Renal cortical epithelial cell (primary cell): ENCODE measurements around the gene PRR7. TPM values are rescaled to one million over a fixed set of nuclear protein-coding genes. Genes with fewer than 3 reads are reported as not detected.

Experiments used
- DNase-seq: peaks from one replicate; pipeline ENCODE4 v3.0.0-alpha.2; 2011; ENCODE audit warnings: low read depth
- total RNA-seq: library from RNA; depleted of rRNA; stranded (reverse); fragments of >200 nt; gene quantifications from 2 replicates; pipeline ENCODE4 v1.2.3, GENCODE V29; 2014

The PRR7 gene
- total RNA-seq, 1 donor from 2014 or later, result 11.0 TPM

- no peak for DNase-seq
Observed at GRCh38 chr5:177425196-177425800, 21.3 kb upstream of the PRR7 start.

GRCh38 chr5:177425801-177426565 is 20.6 kb upstream of the PRR7 start:
- DNase-seq, result peak; percentile 100

DNA sequence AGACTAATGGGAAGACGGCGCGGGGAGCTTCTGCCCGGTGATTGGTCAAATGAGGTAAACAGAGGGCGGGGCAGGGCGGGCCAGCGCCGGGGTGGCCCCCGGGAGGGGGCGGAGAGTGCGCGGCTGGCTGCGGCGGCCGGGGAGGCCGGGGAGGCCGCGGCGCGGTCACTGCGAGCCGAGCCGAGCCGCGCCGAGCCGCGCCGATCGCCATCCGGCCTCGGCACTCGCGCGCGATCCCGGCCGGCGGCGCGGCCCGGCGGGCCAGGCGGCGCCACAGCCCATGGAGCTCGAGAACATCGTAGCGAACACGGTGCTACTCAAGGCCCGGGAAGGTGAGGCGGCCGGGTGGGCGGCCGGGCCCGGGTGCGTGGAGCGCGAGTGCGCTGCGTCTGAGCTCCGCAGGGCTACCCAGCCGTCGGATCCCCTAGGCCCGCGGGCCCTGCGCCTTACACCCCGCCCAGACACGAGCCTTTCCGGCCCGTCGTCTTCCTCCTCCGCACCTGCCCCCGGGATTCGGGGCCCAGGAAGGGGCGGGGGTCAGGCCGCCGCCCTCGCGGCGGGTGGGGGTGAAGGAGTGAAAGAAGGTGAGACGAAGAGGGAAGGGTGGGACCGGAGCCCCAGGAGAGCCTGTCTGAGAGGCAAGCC is 19.9 kb upstream of the PRR7 start, which contains the start of gene GRK6:
GRK6 (plus strand) TSS at position 111 of the 645 bp plus-strand sequence; CDS start at position 281, 170 bp downstream.
- no peak for DNase-seq

DNA sequence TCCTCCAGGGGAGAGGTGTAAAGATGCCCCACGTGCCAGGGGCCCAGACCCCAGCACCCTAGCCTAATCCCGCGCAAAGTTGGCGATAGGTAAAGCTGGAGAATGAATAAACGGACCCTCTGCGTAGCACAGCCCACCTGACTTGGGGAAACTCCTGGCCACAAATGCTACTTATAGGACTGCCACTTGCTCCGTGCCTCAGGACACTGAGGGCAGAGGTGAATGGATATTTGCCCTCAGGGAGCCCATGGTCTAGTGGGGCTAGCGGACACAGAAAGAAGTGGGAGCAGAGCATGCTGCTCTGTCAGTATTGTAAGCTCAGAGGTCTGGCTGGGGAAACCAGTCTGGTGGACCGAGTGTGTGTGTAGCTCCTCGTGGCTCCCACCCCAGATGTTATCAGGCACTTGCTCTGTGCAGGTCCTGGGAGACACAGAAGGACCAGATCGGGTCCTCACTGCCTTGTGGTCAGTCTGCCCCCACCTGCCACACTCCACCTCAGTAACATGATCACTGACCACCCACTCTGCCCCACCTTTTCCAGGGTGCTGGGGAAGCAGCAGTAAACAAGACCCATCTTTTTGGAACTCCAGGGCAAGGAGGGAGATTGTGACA is 19.3 kb upstream of the PRR7 start:
- DNase-seq, result no peak

DNA sequence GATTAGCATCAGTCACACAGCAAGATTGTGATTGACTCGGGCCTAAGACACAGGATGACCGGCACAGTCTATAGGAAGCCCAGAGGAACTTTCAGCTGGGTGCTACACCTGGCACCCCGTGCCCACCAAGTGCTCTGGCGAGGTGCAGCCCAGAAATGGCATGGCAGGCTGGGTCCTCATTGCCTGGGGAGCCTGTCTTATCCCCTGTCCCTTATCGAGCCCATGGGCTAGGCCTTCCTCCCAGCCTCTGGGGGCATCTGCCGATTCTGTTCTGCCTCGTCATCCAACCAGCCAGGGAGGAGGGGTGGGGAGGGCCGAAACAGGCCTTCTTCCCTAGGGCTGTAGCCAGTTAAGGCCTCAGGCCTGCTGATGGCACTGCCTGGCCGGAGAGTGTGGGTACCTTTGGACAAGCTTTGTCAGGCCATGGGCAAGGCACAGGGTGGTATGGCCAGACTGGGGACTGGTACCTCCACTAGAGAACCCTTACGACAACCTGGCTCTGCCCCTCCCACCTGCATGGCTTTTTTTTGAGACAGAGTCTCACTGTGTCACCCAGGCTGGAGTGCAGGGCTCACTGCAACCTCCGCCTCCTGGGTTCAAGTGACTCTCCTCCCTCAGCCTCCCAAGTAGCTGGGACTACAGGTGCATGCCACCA is 18.6 kb upstream of the PRR7 start:
- no peak for DNase-seq

DNA sequence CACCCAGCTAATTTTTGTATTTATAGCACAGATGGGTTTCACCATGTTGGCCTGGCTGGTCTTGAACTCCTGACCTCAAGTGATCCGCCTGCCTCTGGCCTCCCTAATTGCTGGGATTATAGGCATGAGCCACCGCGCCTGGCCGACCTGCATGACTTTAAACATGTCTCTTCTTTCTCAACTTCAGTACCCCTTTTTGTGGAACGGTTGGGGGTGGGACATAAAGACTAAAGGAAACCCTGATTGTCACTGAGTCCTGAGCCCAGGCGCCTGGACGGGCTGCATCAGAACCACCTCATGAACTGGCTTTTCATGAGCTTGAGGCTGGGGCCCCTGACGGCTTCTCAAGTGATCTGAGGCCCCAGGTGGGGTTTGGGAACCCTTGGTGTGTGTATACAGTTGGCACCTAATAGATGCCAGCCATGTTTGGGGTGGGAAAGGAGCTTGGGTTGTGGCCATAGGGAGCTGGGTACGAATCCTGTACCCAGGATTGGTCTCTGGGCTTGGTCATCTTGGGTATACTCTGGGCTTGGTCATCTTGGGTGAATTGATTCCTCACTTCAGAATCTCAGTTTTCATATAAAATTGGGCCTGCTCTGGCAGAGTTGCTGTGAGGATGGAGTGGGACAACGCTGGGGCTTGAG is 17.9 kb upstream of the PRR7 start:
- no peak for DNase-seq

GRCh38 chr5:177429248-177430040 is 17.2 kb upstream of the PRR7 start:
- DNase-seq, result peak; percentile 41

GRCh38 chr5:177430140-177430951 is 16.3 kb upstream of the PRR7 start:
- DNase-seq, result no peak

DNA sequence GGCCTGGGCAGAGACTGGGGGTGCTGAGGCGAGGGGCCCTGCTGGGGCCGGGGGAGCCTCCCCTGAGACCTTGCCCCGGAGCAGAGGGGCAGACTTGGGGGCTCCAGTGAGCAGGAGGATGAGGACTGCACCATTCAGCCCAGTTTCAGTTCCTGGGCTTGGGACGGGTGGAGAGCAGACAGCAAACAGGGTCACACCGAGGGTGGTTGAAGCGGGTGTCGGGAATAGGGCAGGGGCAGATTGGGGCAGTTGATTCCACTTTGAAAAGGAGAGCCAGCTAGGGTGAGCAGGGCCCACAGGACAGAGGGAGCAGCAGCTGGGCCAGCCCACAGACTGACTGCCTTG is 15.7 kb upstream of the PRR7 start:
- no peak for DNase-seq

- DNase-seq, result no peak
Observed at GRCh38 chr5:177431317-177432142, 15.1 kb upstream of the PRR7 start.

- no peak for DNase-seq
Observed at GRCh38 chr5:177432143-177432838, 14.3 kb upstream of the PRR7 start.

GRCh38 chr5:177432839-177433657 is 13.6 kb upstream of the PRR7 start:
- DNase-seq, result no peak

GRCh38 chr5:177433658-177434217 is 12.9 kb upstream of the PRR7 start:
- no peak for DNase-seq

DNA sequence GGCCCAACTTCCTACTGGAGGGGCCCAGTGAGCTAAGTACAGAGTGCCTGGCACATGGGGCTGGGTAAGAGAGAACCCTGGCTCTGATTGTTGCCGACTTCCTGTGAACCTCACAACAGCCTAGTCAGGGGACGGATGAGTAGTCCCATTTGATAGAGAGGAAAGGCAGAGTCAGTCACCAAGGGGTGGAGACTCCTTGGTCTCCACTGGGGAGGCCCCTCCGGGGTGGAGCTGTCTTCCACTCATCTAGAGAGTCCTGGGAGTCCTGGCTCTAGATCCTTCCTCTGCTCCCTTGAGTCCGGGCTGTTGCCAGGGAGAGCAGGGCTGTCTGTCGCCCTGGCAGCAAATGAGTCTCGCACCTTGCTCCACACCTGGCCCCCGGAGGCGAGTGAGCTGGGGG is 12.2 kb upstream of the PRR7 start:
- DNase-seq, result no peak

DNA sequence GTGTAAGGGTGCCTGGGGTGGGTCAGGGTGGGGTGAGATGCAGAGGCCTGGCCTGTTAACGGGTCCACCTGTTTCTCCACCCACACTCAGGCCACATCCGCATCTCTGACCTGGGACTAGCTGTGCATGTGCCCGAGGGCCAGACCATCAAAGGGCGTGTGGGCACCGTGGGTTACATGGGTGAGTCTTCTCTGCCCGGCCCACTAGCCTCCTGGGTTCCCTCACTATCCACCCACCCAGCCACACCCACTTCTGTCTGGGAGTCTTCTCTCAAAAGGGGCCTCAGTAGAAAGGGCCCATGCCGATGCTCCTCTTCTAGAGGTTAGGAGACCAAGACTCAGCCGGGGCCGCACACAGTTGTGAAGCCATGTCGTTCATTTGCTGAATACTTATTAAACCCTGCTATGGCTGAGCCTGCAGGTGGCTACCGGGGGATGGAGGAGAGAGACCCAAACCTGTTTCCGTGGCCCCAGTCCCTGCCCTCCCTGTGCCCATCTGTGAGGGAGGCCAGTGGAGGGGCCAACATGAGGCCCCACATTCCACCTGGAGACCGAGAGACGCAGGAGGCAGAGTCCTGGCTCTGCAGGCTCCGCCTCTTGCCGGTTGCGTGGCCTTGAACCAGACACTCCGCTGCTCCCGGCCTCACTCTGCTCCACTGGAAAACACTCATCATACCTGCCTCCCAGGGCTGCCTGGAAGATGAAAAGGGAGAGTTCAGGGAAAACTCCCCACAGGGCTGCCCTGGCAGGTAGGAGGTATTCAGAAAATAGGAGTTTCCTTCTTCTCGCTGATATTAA is 11.5 kb upstream of the PRR7 start:
- no peak for DNase-seq

- no peak for DNase-seq
Observed at GRCh38 chr5:177435847-177436536, 10.6 kb upstream of the PRR7 start.
